Fibroblast of villous mesenchyme (primary cell): ENCODE results near the gene CAPN13. TPM values are rescaled to one million over a fixed set of nuclear protein-coding genes. Genes with fewer than 3 reads are reported as not detected.

Source experiments
- DNase-seq: peaks from one replicate; pipeline ENCODE4 v3.0.0-alpha.2; 2010; ENCODE audit warnings: low read depth
- H3K4me3 ChIP-seq: 2 replicates; pipeline ENCODE4 v1.5.1; 2011; ENCODE audit warnings: low read depth, mild to moderate bottlenecking, low read length
- CTCF ChIP-seq: IDR thresholded peaks from 2 replicates; pipeline ENCODE4 v1.5.1; 2012; ENCODE audit warnings: low read depth, mild to moderate bottlenecking, low read length; ENCODE audit not compliant: insufficient read depth
- total RNA-seq: library from RNA; depleted of rRNA; stranded (reverse); fragments of >200 nt; gene quantifications from 2 replicates; pipeline ENCODE4 v1.2.3, GENCODE V29; 2012

CAPN13 gene
- total RNA-seq, 1 donor: not detected

- TF ChIP-seq CTCF: no peak
- no peak for DNase-seq
- H3K4me3 ChIP-seq: no peak overlapping the region
These were observed 97.2 kb downstream of the CAPN13 start for GRCh38 chr2:30710016-30710415.

GRCh38 chr2:30709516-30709915 lies 97.7 kb downstream of the CAPN13 start:
- TF ChIP-seq CTCF: no peak

GRCh38 chr2:30708491-30709290 lies 98.6 kb downstream of the CAPN13 start:
- TF ChIP-seq CTCF: peak; percentile 50
- no peak for DNase-seq
- no peak overlapping the region for H3K4me3 ChIP-seq

More at GRCh38 chr2:30709516-30709915, 97.7 kb downstream of the CAPN13 start:
- no peak for DNase-seq
- no peak overlapping the region for H3K4me3 ChIP-seq

GRCh38 chr2:30707304-30707903 lies 99.8 kb downstream of the CAPN13 start:
- no peak overlapping the region for H3K4me3 ChIP-seq
- no peak for TF ChIP-seq CTCF
- no peak for DNase-seq

GRCh38 chr2:30706534-30707303 lies 100.5 kb downstream of the CAPN13 start:
- peak; percentile 52 for DNase-seq
- no peak overlapping the region for H3K4me3 ChIP-seq
- TF ChIP-seq CTCF: peak; percentile 79

- no peak for TF ChIP-seq CTCF
- DNase-seq: no peak
- no peak overlapping the region for H3K4me3 ChIP-seq
These were observed 101.3 kb downstream of the CAPN13 start for GRCh38 chr2:30705711-30706533.
